ENCODE measurements around the gene ZNF560.

- TF ChIP-seq CTCF (conservative IDR thresholded peaks at IDR 0.05; ENCODE audit: low read length) (no peak), EZH2phosphoT487 (IDR thresholded peaks at IDR 0.05; ENCODE audit: borderline replicate concordance, low read depth, low read length) (no peak)
Measured at GRCh38 chr19:9430444-9430843, 68.0 kb downstream of the ZNF560 start.

Data from OCI-LY7 (cell line).